ENCODE measurements around the gene TTC7B.

TTC7B gene

GRCh38 chr14:90616313-90616712 lies 199.9 kb downstream of the TTC7B start:
- peak overlapping the region in 1 of 21 experiments; percentile 29 for H3K27ac ChIP-seq
- H3K4me3 ChIP-seq: no peak overlapping the region

GRCh38 chr14:90615517-90616060 lies 200.6 kb downstream of the TTC7B start:
- Histone ChIP-seq H3K4me3 (no peak overlapping the region), H3K27ac (peak overlapping the region in 1 of 21 experiments; percentile 15)

GRCh38 chr14:90614696-90615516 lies 201.3 kb downstream of the TTC7B start:
- H3K27ac ChIP-seq: peak overlapping the region in 1 of 21 experiments; percentile 15
- H3K4me3 ChIP-seq: no peak overlapping the region

GRCh38 chr14:90613997-90614396 lies 202.2 kb downstream of the TTC7B start:
- Histone ChIP-seq H3K27ac (no peak overlapping the region), H3K4me3 (no peak overlapping the region)

- Histone ChIP-seq H3K4me3 (no peak overlapping the region), H3K27ac (no peak overlapping the region)
These were observed 202.8 kb downstream of the TTC7B start for GRCh38 chr14:90613453-90613852.

- H3K4me3 ChIP-seq: no peak overlapping the region
- H3K27ac ChIP-seq: no peak overlapping the region
These were observed 203.4 kb downstream of the TTC7B start for GRCh38 chr14:90612801-90613200.

GRCh38 chr14:90611936-90612335 lies 204.3 kb downstream of the TTC7B start:
- no peak overlapping the region for H3K4me3 ChIP-seq
- H3K27ac ChIP-seq: peak overlapping the region in 2 of 21 experiments; percentile 8 to 72

- Histone ChIP-seq H3K27ac (peak overlapping the region in 2 of 21 experiments; percentile 8 to 72), H3K4me3 (no peak overlapping the region)
These were observed 204.7 kb downstream of the TTC7B start for GRCh38 chr14:90611501-90611900.

- H3K27ac ChIP-seq: no peak overlapping the region
- no peak overlapping the region for H3K4me3 ChIP-seq
These were observed 205.7 kb downstream of the TTC7B start for GRCh38 chr14:90610346-90611040.

- Histone ChIP-seq H3K4me3 (no peak overlapping the region), H3K27ac (no peak overlapping the region)
These were observed 206.9 kb downstream of the TTC7B start for GRCh38 chr14:90609376-90609775.

- no peak overlapping the region for H3K27ac ChIP-seq
These were observed 207.3 kb downstream of the TTC7B start for GRCh38 chr14:90608929-90609341.

GRCh38 chr14:90608281-90608680 lies 207.9 kb downstream of the TTC7B start:
- no peak overlapping the region for H3K4me3 ChIP-seq
- no peak overlapping the region for H3K27ac ChIP-seq

More at GRCh38 chr14:90608929-90609341, 207.3 kb downstream of the TTC7B start:
- no peak overlapping the region for H3K4me3 ChIP-seq

- H3K27ac ChIP-seq: no peak overlapping the region
- no peak overlapping the region for H3K4me3 ChIP-seq
These were observed 209.1 kb downstream of the TTC7B start for GRCh38 chr14:90607141-90607540.

GRCh38 chr14:90606434-90606833 lies 209.8 kb downstream of the TTC7B start:
- Histone ChIP-seq H3K4me3 (no peak overlapping the region), H3K27ac (no peak overlapping the region)

GRCh38 chr14:90605430-90605829 lies 210.8 kb downstream of the TTC7B start:
- Histone ChIP-seq H3K4me3 (no peak overlapping the region), H3K27ac (no peak overlapping the region)

GRCh38 chr14:90604356-90604755 lies 211.9 kb downstream of the TTC7B start:
- no peak overlapping the region for H3K27ac ChIP-seq
- no peak overlapping the region for H3K4me3 ChIP-seq

- Histone ChIP-seq H3K27ac (no peak overlapping the region), H3K4me3 (no peak overlapping the region)
These were observed 212.4 kb downstream of the TTC7B start for GRCh38 chr14:90603841-90604240.

GRCh38 chr14:90603336-90603735 lies 212.9 kb downstream of the TTC7B start:
- H3K4me3 ChIP-seq: no peak overlapping the region
- H3K27ac ChIP-seq: no peak overlapping the region

- no peak overlapping the region for H3K27ac ChIP-seq
These were observed 214.0 kb downstream of the TTC7B start for GRCh38 chr14:90602088-90602687.

GRCh38 chr14:90601563-90601962 lies 214.7 kb downstream of the TTC7B start:
- no peak overlapping the region for H3K4me3 ChIP-seq
- H3K27ac ChIP-seq: no peak overlapping the region

More at GRCh38 chr14:90602088-90602687, 214.0 kb downstream of the TTC7B start:
- no peak overlapping the region for H3K4me3 ChIP-seq
